Chondrocyte (in vitro differentiated cells): Measurements from ENCODE around the gene MYH11. TPM values are rescaled to one million over a fixed set of nuclear protein-coding genes. Genes with fewer than 3 reads are reported as not detected.

Experiments
- DNase-seq: peaks from one replicate; pipeline ENCODE4 v3.0.0; 2021; ENCODE audit warnings: mixed read lengths, low spot score
- H3K27ac Mint-ChIP-seq: one replicate; pipeline ENCODE4 v1.8.0; 2021; ENCODE audit warnings: mild to moderate bottlenecking, moderate library complexity, mixed read lengths; ENCODE audit not compliant: unreplicated experiment
- H3K27me3 Mint-ChIP-seq: 2 replicates; pipeline ENCODE4 v1.8.0; 2021; ENCODE audit warnings: low read depth, mixed read lengths
- H3K36me3 Mint-ChIP-seq: 2 replicates; pipeline ENCODE4 v1.8.0; 2021; ENCODE audit warnings: low read depth, mixed read lengths
- H3K4me1 Mint-ChIP-seq: 2 replicates; pipeline ENCODE4 v1.8.0; 2021; ENCODE audit warnings: low read depth, mild to moderate bottlenecking, mixed read lengths
- H3K4me3 Mint-ChIP-seq: one replicate; pipeline ENCODE4 v1.8.0; 2021; ENCODE audit warnings: mild to moderate bottlenecking, moderate library complexity, mixed read lengths; ENCODE audit not compliant: unreplicated experiment
- H3K9me3 Mint-ChIP-seq: 2 replicates; pipeline ENCODE4 v1.8.0; 2021; ENCODE audit warnings: low read depth, mixed read lengths
- CTCF ChIP-seq: fragments of 200-600 bp; sonication (generic); IDR thresholded peaks from 2 replicates; pipeline ENCODE4 v1.5.0; 2021; ENCODE audit warnings: antibody characterized with exemption, mild to moderate bottlenecking, moderate library complexity
- total RNA-seq: library from RNA; stranded (reverse); gene quantifications from 3 replicates; pipeline ENCODE4 v1.2.1, GENCODE V29; 2021

The MYH11 gene
- total RNA-seq, 1 donor from 2014 or later, result 58.3 TPM

DNA sequence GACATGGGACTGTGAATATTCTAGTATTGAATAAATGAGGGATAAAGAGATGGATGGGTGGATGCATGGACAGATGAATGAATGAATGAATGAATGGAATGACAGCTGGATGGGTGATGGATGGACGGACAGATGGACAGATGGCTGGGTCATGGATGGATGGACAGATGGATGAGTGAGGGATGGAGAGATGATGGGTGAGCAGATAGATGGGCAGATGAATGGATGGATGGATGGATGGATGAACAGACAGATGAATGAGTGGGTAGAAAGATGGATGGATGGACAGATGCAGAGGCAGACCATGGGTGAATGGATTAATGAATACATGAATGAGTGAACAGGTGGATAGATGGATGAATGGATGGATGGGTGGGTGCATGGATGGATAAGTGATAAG lies 96.7 kb downstream of the MYH11 start:
- no peak overlapping the region for H3K27ac Mint-ChIP-seq
- no peaks in the 10 kb centered on the region for H3K9me3 Mint-ChIP-seq
- no peak for DNase-seq
- H3K4me1 Mint-ChIP-seq, result no peaks in the 10 kb centered on the region
- TF ChIP-seq CTCF, result no peak
- no peak overlapping the region for H3K4me3 Mint-ChIP-seq
- peaks cover 12% of the 10 kb centered on the region for H3K36me3 Mint-ChIP-seq
- H3K27me3 Mint-ChIP-seq, result peaks cover 6% of the 10 kb centered on the region

- H3K27me3 Mint-ChIP-seq, result peaks cover 6% of the 10 kb centered on the region
- H3K4me1 Mint-ChIP-seq, result no peaks in the 10 kb centered on the region
- H3K36me3 Mint-ChIP-seq, result peaks cover 9% of the 10 kb centered on the region
- no peak overlapping the region for H3K4me3 Mint-ChIP-seq
- DNase-seq, result no peak
- no peaks in the 10 kb centered on the region for H3K9me3 Mint-ChIP-seq
- H3K27ac Mint-ChIP-seq, result no peak overlapping the region
- no peak for TF ChIP-seq CTCF
Measured at GRCh38 chr16:15759070-15759469, 97.8 kb downstream of the MYH11 start.

- no peak overlapping the region for H3K4me3 Mint-ChIP-seq
- TF ChIP-seq CTCF, result no peak
- H3K27ac Mint-ChIP-seq, result no peak overlapping the region
- H3K27me3 Mint-ChIP-seq, result peaks cover 6% of the 10 kb centered on the region
- H3K9me3 Mint-ChIP-seq, result no peaks in the 10 kb centered on the region
- no peaks in the 10 kb centered on the region for H3K4me1 Mint-ChIP-seq
- no peak for DNase-seq
- peaks cover 9% of the 10 kb centered on the region for H3K36me3 Mint-ChIP-seq
Measured at GRCh38 chr16:15757630-15758251, 99.1 kb downstream of the MYH11 start.

- TF ChIP-seq CTCF, result no peak
- Mint-ChIP-seq H3K4me1 (no peaks in the 10 kb centered on the region), H3K9me3 (no peaks in the 10 kb centered on the region), H3K36me3 (peaks cover 8% of the 10 kb centered on the region), H3K27ac (no peak overlapping the region), H3K4me3 (no peak overlapping the region), H3K27me3 (peaks cover 4% of the 10 kb centered on the region)
- no peak for DNase-seq
Measured at GRCh38 chr16:15757077-15757386, 99.8 kb downstream of the MYH11 start.

- TF ChIP-seq CTCF, result no peak
- peaks cover 1% of the 10 kb centered on the region for H3K36me3 Mint-ChIP-seq
- H3K4me3 Mint-ChIP-seq, result no peak overlapping the region
- H3K9me3 Mint-ChIP-seq, result no peaks in the 10 kb centered on the region
- H3K4me1 Mint-ChIP-seq, result no peaks in the 10 kb centered on the region
- H3K27ac Mint-ChIP-seq, result no peak overlapping the region
- no peaks in the 10 kb centered on the region for H3K27me3 Mint-ChIP-seq
- no peak for DNase-seq
Measured at GRCh38 chr16:15754821-15755534, 101.8 kb downstream of the MYH11 start.
